22Rv1 (cell line): ENCODE measurements around the gene DENND4B.
A peak's percentile ranks its signal among the peaks of the same experiment; 100 is the strongest.

ENCODE experiments used
- H3K27ac ChIP-seq: fragments of 450-650 bp; 2 replicates; pipeline ENCODE4 v1.5.1; 2017
- CTCF ChIP-seq: fragments of 450-650 bp; IDR thresholded peaks from 2 replicates; pipeline ENCODE4 v1.5.1; 2017; ENCODE audit warnings: mild to moderate bottlenecking
- ZFX ChIP-seq: fragments of 450-650 bp; IDR thresholded peaks from 2 replicates; pipeline ENCODE4 v1.6.1; 2017; ENCODE audit warnings: antibody characterized with exemption, borderline replicate concordance

Gene DENND4B

DNA sequence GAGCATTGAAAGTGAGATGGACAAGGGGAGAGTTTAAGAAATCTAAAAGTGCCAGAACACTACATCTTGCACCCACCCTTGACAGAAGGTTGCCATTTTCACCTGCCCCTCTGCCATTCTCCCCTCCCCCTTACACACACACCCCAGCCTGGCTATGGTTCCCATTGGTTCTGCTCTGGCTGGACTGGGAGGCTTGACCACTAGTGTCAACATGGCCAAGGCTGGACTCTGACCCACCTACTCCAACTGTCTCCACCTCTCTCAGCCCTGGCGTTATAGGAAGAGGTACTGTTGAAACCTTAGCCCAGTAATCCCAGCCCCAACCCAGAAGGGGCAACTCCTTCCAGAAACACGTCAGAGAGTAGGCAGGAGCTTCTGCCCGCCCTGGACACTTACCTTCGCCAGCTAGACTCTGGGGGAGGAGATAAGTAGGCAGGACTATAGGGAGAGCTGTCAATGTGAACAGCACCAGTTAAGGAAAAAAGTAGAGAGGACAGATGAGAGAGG lies 7.4 kb upstream of the DENND4B start:
- no peak overlapping the region for H3K27ac ChIP-seq
- no peak for TF ChIP-seq CTCF
- TF ChIP-seq ZFX, result no peak

GRCh38 chr1:153951801-153952200 lies 5.3 kb upstream of the DENND4B start:
- no peak overlapping the region for H3K27ac ChIP-seq
- TF ChIP-seq CTCF (no peak), ZFX (no peak)

GRCh38 chr1:153951183-153951582 lies 4.7 kb upstream of the DENND4B start:
- H3K27ac ChIP-seq, result no peak overlapping the region
- TF ChIP-seq ZFX, result no peak
- no peak for TF ChIP-seq CTCF

DNA sequence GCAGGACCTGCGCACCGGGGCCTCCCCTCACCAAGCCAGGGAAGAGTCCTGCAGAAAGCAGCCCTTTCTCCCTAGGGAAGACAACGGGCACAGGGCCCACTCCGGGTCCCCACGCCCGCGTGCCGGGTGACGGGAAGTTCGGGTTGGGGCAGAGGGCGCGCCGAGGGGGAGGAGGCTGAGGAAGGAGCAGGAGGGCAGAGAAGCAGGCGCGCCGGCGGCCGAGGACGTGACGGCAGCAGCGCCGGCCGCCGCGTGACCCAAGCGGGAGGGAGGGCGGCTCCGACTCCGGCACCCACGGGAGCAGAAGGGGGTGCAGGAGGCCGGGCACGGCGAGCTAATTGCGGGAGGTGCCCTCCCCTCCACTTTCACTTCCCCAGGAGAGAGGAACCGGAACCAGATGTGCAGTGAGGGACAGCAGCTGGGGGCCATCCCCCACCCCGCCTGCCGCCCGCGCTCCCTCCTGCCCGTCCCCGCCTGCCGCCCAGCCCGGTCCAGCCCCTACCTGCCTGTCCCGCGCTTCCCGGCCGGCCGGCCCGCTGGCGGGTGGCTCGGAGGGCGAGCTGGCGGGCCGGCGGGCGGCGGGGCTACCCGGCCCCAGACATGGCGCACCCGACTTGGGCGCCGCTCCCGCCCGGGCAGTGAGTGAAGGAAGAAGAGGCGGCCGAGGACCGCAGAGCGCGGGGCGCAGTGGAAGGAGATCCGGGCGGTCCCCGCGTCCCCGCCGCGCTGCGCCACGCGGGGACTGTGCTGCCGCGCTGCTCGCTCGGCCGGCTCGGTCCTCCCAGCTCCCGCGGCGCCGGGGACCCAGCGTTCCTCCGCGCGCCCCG lies 510 bp downstream of the DENND4B start:
- TF ChIP-seq CTCF (no peak), ZFX (no peak)
- H3K27ac ChIP-seq, result peak overlapping the region; percentile 95

- TF ChIP-seq CTCF (no peak), ZFX (no peak)
- peak overlapping the region; percentile 95 for H3K27ac ChIP-seq
Observed at GRCh38 chr1:153945131-153945794, 1.3 kb downstream of the DENND4B start.

GRCh38 chr1:153944827-153945117 lies 1.7 kb downstream of the DENND4B start:
- TF ChIP-seq ZFX (no peak), CTCF (no peak)
- peak overlapping the region; percentile 95 for H3K27ac ChIP-seq

- H3K27ac ChIP-seq, result peak overlapping the region; percentile 95
- no peak for TF ChIP-seq ZFX
- TF ChIP-seq CTCF, result no peak
Observed at GRCh38 chr1:153944005-153944826, 2.3 kb downstream of the DENND4B start.
